Activated CD8-positive, alpha-beta memory T cell treated with anti-CD3 and anti-CD28 coated beads for 1 hour (primary cell): ENCODE data around the gene IPP.
"Not testable (repeated sequence)": the region's sequence is repeated elsewhere in the genome, so short reads cannot be mapped to it uniquely, and the experiment has no call there.

Experiments used
- DNase-seq, 2 donors: peaks; one replicate each; pipeline ENCODE4 v3.0.0-alpha.2; 2020; ENCODE audit warnings: low read depth in 1 of 2; ENCODE audit errors: extremely low read depth in 1 of 2

Gene IPP

DNA sequence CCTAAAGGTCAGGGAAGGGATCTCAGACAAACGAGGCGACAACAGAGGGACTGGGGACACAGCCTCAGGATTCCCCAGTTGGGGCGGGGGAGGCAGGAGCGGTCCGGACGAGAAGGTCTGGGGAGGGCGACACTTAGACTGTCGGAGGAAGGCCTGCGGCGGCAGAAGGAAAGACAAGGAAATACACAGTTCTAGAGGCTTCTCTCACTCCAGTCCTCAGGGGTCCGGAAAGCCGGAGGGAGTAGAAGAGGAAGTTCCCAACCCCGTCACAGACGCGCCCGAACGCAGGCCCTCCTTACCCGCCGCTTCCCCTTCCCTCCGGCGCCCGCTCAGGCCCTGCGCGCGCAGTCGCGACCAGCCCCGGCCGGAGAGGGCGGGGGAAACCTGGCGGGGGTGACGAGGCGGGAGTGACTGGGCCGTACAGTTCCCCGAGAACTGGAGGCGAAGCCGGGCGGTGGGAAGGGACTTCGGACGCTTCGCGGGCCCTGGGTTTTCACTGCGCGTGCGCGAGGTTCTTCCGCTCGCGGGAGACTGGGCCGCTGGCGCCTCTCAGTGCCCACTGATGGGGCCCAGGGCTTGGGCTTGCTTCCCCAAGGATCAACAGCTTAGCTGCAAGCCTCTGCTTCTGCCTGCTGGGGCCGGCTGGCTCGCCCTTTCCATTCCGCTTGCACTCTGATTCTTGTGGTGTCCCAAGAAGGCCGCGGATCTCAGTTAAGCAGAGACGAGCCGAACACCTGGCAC, at the start of gene IPP:
IPP (minus strand) TSS at position 356 of the 741 bp plus-strand sequence. CDS start 4,242 bp downstream, outside the sequence.
- peak; percentile 78 to 83 for DNase-seq

DNA sequence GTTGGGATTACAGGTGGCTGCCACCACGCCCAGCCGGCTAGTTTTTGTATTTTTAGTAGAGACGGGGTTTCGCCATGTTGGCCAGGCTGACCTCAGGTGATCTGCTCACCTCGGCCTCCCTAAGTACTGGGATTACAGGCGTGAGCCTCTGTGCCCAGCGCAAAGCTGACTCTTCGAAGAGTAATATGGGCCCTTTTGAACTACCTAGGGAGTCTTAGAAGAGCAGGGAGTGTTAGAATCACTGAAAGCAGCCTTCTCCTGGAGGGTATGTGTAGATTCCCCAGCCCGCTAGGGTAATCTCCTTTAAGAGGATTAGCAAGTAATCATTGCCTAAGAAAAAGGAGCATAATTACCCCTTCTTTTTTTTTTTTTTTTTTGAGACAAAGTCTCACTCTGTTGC, 46.5 kb upstream of the IPP start:
- DNase-seq = no peak

GRCh38 chr1:45796381-45796780, 45.9 kb upstream of the IPP start:
- DNase-seq = no peak

- no peak for DNase-seq
Observed at GRCh38 chr1:45793942-45794604, 43.6 kb upstream of the IPP start.

DNA sequence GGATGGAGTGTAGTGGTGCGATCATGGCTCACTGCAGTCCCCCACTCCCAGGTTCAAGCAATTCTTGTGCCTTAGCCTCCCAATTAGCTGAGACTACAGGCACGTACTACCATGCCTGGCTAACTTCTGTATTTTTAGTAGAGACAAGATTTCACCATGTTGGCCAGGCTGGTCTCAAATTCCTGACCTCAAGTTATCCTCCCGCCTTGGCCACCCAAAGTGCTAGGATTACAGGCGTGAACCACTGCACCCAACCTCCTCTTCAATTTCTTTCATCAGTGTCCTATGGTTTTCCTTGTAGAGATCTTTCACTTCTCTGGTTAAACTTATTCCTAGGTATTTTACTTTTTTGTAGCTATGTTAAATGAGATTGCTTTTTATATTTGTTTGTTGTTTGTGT, 42.3 kb upstream of the IPP start:
- DNase-seq = no peak

DNA sequence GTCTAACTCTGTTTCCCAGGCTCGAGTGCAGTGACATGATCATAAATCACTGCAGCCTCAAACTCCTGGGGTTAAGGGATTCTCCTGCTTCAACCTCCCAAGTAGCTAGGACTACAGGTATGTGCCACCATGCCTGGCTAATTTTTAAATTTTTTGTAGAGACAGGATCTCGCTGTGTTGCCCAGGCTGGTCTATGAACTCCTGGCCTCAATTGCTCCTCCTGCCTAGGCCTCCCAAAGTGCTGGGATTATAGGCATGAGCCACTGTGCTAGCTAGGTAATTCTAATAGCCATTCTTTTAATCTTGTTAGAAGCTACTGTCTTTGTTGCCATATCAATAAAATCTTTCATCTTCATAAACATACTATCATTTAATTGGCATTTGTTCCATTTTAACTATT, 39.1 kb upstream of the IPP start:
- DNase-seq = no peak

GRCh38 chr1:45787905-45788304, 37.5 kb upstream of the IPP start:
- no peak for DNase-seq

- no peak for DNase-seq
Observed at GRCh38 chr1:45785583-45785982, 35.1 kb upstream of the IPP start.

GRCh38 chr1:45775794-45776193, 25.3 kb upstream of the IPP start:
- DNase-seq = no peak

- no peak for DNase-seq
Observed at GRCh38 chr1:45772971-45773370, 22.5 kb upstream of the IPP start.

DNA sequence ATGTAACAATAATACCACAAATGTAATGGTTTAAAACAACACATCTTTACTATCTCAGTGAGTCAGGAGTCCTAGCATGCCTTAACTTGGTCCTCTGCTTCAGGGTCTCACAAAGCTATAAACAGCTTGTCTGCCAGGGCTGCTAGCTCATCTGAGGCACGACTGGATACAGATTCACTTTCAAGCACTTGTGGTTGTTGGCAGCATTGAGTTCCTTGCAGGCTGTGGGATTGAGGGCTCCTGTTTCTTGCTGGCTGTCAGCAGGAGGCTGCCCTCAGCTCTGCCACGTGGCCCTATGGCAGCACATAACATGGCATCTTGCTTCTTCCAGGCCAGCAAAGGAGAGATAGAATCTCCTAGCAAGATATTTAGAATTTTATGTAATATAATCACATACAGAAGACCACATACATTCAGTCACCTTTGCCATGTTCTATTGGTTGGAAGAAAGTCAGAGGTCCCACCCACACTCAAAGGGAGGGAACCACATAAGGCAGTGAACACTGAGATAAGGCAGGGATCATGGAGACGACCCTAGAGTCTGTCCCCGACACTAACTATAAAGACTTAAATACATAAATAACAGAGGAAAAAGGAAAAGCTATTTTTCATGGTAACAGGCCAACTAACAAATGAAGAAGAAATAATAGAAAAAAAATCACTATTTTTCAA, 18.9 kb upstream of the IPP start:
- DNase-seq = no peak

DNA sequence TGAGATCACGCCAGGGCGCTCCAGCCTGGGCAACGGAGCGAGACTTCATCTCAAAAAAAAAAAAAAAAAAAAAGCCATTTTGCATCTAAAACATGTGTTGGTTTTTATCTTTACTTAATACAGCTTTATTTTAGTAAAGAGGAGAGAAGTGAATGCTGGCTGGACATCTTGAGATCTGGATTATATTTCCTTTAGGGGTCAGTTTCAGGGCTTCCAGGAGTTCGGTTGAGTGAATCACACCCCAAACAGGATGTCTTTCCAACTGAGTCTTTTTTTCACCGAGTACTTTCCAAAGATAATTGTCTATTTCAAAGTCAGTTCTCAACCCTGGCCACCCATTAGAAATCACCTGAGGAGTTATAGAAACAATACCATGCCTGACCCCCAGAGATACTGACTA, 16.6 kb upstream of the IPP start:
- DNase-seq = no peak

GRCh38 chr1:45765999-45766792, 15.7 kb upstream of the IPP start:
- no peak for DNase-seq

DNA sequence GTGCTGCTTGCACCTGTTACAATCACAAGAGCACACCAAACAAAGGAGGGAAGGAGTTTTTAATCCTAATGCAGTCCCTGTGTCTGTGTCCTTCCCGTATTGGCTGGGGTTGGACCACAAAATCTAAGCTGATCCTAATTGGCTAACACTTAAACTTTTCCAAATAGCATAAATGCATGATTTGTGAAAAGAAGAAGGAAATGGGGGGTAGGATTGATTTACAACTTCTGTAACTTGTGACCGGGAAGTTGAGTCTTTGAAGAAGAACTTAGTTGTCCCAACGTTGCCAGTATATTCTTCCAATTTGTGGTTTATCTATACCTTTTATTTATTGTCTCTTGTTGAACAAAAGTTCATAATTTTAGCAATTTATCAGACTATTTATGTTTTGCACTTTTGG, 11.8 kb upstream of the IPP start:
- no peak for DNase-seq

DNA sequence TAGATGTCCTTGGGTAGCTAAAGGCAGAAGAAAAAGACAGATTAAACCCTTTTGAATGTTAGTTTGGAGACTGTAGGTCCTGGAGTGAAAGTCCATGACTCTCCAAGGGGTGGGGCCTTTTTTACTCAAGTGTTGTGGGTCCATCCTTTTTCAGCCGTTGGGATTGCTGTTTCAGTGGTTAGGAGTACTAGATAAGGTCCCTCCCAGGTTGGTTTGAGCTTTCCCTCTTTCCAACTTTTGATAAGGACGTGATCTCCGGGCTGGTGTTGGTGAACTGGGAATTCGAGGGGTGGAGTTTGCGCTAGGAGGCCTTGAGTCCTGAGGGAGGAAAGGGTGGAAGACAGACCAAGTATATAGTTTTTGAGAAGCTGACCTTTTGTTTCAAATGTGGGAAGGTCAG, 5.2 kb upstream of the IPP start:
- no peak for DNase-seq

GRCh38 chr1:45753248-45754037, 3.0 kb upstream of the IPP start:
- no peak for DNase-seq

DNA sequence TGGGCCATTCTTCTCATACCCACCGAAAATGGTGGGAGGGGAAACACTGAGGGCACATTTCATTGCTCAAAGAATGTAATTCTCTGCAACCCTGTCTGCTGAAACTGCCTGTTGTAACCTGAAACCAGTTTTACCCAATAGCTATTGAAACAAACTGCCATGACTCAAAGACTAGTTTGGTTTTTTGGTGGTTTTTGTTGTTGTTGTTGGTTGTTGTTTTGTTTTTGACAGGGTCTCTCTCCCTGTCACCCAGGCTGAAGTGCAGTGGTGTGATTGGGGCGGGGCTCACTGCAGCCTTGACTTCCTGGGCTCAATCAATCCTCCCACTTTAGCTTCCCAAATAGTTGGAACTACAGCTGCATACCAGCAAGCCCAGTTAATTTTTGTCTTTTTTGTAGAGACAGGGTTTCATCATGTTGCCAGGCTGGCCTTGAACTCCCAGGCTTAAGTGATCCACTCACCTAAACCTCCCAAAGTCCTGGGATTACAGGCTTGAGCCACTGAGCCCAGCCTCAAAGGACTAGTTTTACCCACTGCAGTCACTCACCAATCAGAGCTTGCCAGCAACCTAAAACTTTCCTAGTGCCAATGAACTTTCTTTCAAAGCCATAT, 2.1 kb upstream of the IPP start:
- DNase-seq = no peak

DNA sequence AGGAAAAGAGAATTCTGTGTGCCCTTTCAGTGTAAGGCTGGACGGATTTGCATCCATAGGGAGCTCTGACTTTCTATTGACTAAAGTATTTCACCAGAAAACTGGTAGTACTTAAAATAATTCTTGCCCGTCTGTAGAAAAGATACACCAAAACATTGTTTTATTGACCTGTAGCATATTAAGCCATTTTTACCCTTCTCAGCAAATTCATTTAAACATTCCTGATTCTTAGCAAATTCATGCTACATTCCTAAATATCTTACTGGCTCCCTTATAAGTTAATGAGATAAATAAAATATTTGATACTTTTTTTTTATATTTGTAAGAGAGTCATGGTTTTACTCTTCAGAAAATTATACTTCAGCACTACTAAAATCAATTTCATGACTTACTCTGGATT, 1.6 kb upstream of the IPP start:
- no peak for DNase-seq

- not testable (repeated sequence) for DNase-seq
Observed at GRCh38 chr1:45751039-45751838, 786 bp upstream of the IPP start.
